ENCODE data around the gene GPR55. TPM values are rescaled to one million over a fixed set of nuclear protein-coding genes. Genes with fewer than 3 reads are reported as not detected.

The GPR55 gene
- total and polyA plus RNA-seq, 5 donors from 2014 or later: 1.6 to 24.4 (median 4.5) TPM

- DNase-seq (peak in 2 of 3 donors; percentile 46 to 79), ATAC-seq (ENCODE audit: low read depth in 2 of 2) (peak; percentile 31 to 37)
- Mint-ChIP-seq H3K36me3 (no peaks in the 10 kb centered on the region), H3K27me3 (peaks cover 56% of the 10 kb centered on the region), H3K4me3 (peak overlapping the region; percentile 27 to 87 (median 60)), H3K9me3 (peaks cover 0 to 7% (median 0%) of the 10 kb centered on the region in 7 donors), H3K4me1 (peaks cover 5 to 42% (median 17%) of the 10 kb centered on the region in 4 donors), H3K27ac (peak overlapping the region; percentile 69 to 87 (median 76))
- Histone ChIP-seq H3K9me3 (ENCODE audit: control insufficient read depth in 2 of 2, low read length in 2 of 2) (no peaks in the 10 kb centered on the region), H3K27me3 (ENCODE audit: control insufficient read depth, insufficient read depth, low read length) (peaks cover 12% of the 10 kb centered on the region), H3K4me1 (ENCODE audit: control insufficient read depth, insufficient read depth, low read length, poor library complexity, severe bottlenecking) (peaks cover 39% of the 10 kb centered on the region), H3K27ac (ENCODE audit: insufficient read depth, low read length, poor library complexity, severe bottlenecking) (no peak overlapping the region), H3K4me3 (ENCODE audit: low read depth, low read length) (no peak overlapping the region), H3K36me3 (ENCODE audit: control insufficient read depth, insufficient read depth, low read length) (no peaks in the 10 kb centered on the region)
Measured at GRCh38 chr2:230861552-230862255, 63.3 kb downstream of the GPR55 start.

Other genes starting within 250 kb of the GPR55 start
- gene CAB39, start 212.4 kb downstream of the GPR55 start, total RNA-seq: 114 TPM
- gene CAB39, start 212.4 kb downstream of the GPR55 start, polyA plus RNA-seq: 10 to 100 TPM; 64.3 to 88.4 (median 78.3) TPM
- gene ITM2C, start 60.3 kb downstream of the GPR55 start, total RNA-seq: 29.3 TPM
- gene ITM2C, start 60.3 kb downstream of the GPR55 start, polyA plus RNA-seq: 10 to 100 TPM; 50.5 to 70.3 (median 55.9) TPM
- gene SPATA3, start 70.9 kb upstream of the GPR55 start, total RNA-seq: 0.72 TPM
- gene SPATA3, start 70.9 kb upstream of the GPR55 start, polyA plus RNA-seq: not detected
- not detected for gene C2orf72, start 112.3 kb upstream of the GPR55 start, total RNA-seq
- not detected for gene C2orf72, start 112.3 kb upstream of the GPR55 start, polyA plus RNA-seq
- gene PSMD1, start 131.6 kb upstream of the GPR55 start, total RNA-seq: 45.0 TPM
- 10 to 100 TPM; 48.6 to 70.7 (median 61.9) TPM for gene PSMD1, start 131.6 kb upstream of the GPR55 start, polyA plus RNA-seq
- 0.17 TPM for gene HTR2B, start 199.8 kb upstream of the GPR55 start, total RNA-seq
- gene HTR2B, start 199.8 kb upstream of the GPR55 start, polyA plus RNA-seq: 1 to 10 TPM in 1 of 4 donors, under 1 TPM in 3; 0.08 to 1.2 (median 0.33) TPM

Data from CD4-positive, CD25-positive, alpha-beta regulatory T cell (primary cell).